GM19023 (cell line): ENCODE results near the gene CDH11.

Experiments
- ATAC-seq: cut with Tn5 transposase; IDR thresholded peaks from one replicate; pipeline ENCODE4 v1.9.1; 2021; ENCODE audit warnings: mild to moderate bottlenecking, moderate library complexity; ENCODE audit not compliant: unreplicated experiment

The CDH11 gene

GRCh38 chr16:64924086-64924485 is 197.8 kb downstream of the CDH11 start:
- ATAC-seq = no peak

GRCh38 chr16:64919929-64920607 is 201.8 kb downstream of the CDH11 start:
- no peak for ATAC-seq

- ATAC-seq = no peak
Observed at GRCh38 chr16:64919141-64919540, 202.7 kb downstream of the CDH11 start.

- ATAC-seq = no peak
Observed at GRCh38 chr16:64916051-64916450, 205.8 kb downstream of the CDH11 start.

GRCh38 chr16:64910356-64910755 is 211.5 kb downstream of the CDH11 start:
- no peak for ATAC-seq

- ATAC-seq = no peak
Observed at GRCh38 chr16:64907844-64908243, 214.0 kb downstream of the CDH11 start.

GRCh38 chr16:64903770-64904169 is 218.1 kb downstream of the CDH11 start:
- no peak for ATAC-seq

GRCh38 chr16:64900517-64900916 is 221.3 kb downstream of the CDH11 start:
- ATAC-seq = no peak

GRCh38 chr16:64900019-64900418 is 221.8 kb downstream of the CDH11 start:
- no peak for ATAC-seq

GRCh38 chr16:64898159-64898558 is 223.7 kb downstream of the CDH11 start:
- ATAC-seq = no peak
